ENCODE data around the gene CASTOR1. TPM values are rescaled to one million over a fixed set of nuclear protein-coding genes. Genes with fewer than 3 reads are reported as not detected.
A peak's percentile ranks its signal among the peaks of the same experiment; 100 is the strongest.

CASTOR1 gene
- total and polyA plus RNA-seq, 7 donors, result 5.3 to 15.0 (median 9.2) TPM; not detected in 1

DNA sequence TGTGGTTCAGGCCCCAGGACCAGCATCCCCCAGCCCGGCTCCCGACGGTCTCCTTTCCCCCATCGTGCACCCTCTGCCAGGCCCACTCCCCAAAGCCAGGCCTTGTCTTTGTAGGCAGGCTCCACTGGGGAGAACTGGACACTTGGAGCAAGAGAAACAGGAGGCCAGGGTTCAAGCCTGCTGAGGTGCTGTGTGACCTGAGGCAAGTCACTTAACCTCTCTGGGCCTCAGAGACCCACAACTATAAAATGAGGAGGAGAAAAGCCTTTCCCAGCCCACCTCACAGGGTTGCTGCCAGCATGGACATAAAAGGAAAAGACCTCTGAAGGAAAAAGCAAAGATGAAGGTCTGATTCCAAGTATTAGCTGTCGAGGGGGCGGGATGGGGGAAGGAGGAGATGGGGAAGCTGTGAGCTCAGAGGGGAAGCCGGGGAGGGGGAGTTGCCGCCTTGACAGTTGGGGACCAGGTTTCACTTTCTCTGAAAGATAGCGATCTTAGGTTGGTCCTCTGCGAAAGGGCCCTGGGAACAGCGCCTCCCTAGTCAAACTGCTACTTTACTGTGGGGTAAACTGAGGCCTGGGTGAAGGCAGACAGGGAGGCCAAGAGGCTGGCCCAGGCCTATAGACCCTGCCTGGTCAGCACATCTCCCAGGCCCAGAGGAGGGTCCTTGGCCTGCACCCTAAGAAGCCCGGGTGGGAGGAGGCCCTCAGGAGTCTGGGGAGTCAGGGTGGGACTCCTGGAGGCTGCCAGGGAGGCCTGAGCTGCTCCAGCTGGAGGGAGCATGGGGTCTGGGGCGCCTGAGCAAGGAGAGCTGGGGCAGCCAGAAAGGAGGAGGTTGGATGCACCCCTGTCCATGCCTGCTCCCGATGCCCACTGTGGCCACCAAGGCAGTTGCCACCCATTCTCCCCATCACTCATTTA is 21.7 kb downstream of the CASTOR1 start:
- Histone ChIP-seq H3K36me3 (no peaks in the 10 kb centered on the region), H3K4me1 (peaks cover 0 to 7% (median 2%) of the 10 kb centered on the region in 4 donors), H3K27ac (peak overlapping the region in 2 of 4 donors; percentile 45 to 62), H3K4me3 (peak overlapping the region in 1 of 4 donors; percentile 36), H3K9me3 (no peaks in the 10 kb centered on the region), H3K27me3 (no peaks in the 10 kb centered on the region)
- TF ChIP-seq, protein P1, sequence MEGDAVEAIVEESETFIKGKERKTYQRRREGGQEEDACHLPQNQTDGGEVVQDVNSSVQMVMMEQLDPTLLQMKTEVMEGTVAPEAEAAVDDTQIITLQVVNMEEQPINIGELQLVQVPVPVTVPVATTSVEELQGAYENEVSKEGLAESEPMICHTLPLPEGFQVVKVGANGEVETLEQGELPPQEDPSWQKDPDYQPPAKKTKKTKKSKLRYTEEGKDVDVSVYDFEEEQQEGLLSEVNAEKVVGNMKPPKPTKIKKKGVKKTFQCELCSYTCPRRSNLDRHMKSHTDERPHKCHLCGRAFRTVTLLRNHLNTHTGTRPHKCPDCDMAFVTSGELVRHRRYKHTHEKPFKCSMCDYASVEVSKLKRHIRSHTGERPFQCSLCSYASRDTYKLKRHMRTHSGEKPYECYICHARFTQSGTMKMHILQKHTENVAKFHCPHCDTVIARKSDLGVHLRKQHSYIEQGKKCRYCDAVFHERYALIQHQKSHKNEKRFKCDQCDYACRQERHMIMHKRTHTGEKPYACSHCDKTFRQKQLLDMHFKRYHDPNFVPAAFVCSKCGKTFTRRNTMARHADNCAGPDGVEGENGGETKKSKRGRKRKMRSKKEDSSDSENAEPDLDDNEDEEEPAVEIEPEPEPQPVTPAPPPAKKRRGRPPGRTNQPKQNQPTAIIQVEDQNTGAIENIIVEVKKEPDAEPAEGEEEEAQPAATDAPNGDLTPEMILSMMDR (IDR thresholded peaks at IDR 0.05), result no peak
- no peak for TF ChIP-seq POLR2AphosphoS5 (IDR thresholded peaks at IDR 0.05)
- TF ChIP-seq EP300 (IDR thresholded peaks at IDR 0.05), result no peak
- TF ChIP-seq POLR2A (IDR thresholded peaks at IDR 0.05), result no peak
- WGBS, 2 donors, result 55 to 86% methylated on average over 14 of the region's 14 CpGs
- intact Hi-C loops (cut with DNase I), result no loop called here
- DNase-seq, result no peak

DNA sequence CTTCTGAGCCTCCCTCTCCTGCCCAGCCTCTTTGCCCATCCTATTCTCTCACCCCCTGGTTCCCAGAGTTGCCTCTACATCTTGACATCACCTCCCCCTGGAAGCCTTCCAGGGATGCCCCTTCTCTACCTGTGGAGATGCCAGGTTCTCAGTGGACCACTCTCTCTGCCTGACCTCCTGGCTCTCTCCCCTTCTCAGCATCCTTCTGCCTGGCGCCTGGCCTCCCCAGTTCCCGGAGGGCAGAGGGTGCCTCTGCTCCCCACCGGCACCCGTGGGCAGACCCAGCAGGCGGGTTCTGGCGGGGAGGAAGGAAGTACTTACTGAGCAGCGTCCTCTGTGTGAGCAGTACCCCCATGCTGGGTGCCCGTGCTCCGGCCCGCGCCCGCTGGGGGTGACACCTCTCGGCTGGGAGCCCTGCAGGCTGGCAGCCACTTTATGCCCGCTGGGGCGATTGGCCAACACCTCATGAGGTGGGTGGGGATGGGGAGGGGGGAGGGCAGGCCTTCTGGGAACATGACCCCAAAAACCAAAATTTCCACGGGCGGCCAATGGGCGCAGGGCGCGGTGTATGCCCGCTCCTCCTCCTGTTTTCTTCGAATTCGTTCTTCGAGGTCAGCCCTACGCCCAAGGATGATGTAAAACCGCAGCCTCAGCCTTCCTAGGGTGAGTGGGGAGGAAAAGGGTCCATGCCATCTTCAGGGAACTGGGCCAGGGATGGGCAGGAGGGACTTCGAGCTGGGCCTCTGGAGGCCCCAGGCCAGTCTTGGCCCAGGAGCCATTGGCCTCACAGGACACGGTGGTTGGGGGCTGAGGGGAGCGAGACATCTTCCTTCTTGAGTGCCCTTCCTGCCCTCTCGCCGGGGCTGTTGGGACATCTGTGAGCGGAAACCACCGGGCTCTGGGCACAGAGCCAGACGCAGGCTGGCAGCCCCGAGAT is 22.6 kb downstream of the CASTOR1 start, which contains the start of gene OSM:
Gene OSM (minus strand): TSS at position 407 of the 937 bp plus-strand sequence. CDS start 52 bp downstream, at position 355.
- 48 to 72% methylated on average over 35 of the region's 35 CpGs for WGBS, 2 donors
- DNase-seq, result peak; percentile 82
- peak in 1 of 4 donors; percentile 27 for TF ChIP-seq POLR2AphosphoS5 (IDR thresholded peaks at IDR 0.05)
- TF ChIP-seq POLR2A (IDR thresholded peaks at IDR 0.05), result peak in 1 of 2 donors; percentile 15
- TF ChIP-seq, protein P1 (IDR thresholded peaks at IDR 0.05), result no peak
- H3K27ac ChIP-seq, result peak within 1 kb of the TSS; percentile 18 to 66 (median 54)
- H3K27me3 ChIP-seq, result no peaks in the 10 kb centered on the region
- no peaks in the 10 kb centered on the region for H3K9me3 ChIP-seq
- intact Hi-C loops (cut with DNase I), result no loop called here
- peak within 1 kb of the TSS in 3 of 4 donors; percentile 11 to 36 (median 19) for H3K4me3 ChIP-seq
- H3K36me3 ChIP-seq, result no peaks in the 10 kb centered on the region
- H3K4me1 ChIP-seq, result peaks cover 0 to 7% (median 2%) of the 10 kb centered on the region in 4 donors

DNA sequence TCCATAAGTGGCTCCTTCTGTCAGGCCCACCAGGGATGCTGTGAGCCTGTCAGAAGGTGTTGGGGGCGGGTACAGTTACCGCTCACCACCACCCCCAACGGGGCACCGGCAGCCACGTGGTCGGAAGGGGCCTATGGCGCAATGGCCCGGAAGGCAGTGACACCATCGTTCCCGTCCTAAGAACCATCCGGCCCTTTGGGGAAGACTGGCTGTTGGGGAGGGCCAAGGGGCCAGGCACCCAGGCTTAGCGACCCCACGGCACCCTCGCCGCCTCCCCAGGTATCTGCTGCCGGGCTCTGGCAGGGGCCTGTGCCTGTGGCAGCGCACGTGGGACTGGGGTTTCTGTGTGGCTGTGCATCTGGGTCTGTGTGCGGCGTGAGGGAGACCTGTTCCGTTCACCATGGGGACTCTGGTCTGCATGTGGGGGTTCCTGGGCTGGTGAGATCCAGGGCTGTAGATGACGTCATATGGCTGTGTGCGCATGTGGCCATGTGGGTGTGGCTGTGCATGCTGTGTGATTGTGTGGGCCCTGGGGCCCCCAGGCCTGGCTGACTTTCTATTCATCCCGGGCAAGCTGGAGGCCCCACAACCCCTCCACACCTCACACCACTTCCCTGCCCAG is 23.4 kb downstream of the CASTOR1 start:
- H3K4me3 ChIP-seq, result peak overlapping the region in 3 of 4 donors; percentile 11 to 36 (median 19)
- peak overlapping the region; percentile 18 to 66 (median 54) for H3K27ac ChIP-seq
- peak; percentile 78 for DNase-seq
- no peaks in the 10 kb centered on the region for H3K27me3 ChIP-seq
- H3K9me3 ChIP-seq, result no peaks in the 10 kb centered on the region
- TF ChIP-seq POLR2A (IDR thresholded peaks at IDR 0.05), result peak in 1 of 2 donors; percentile 21
- TF ChIP-seq, protein P1 (IDR thresholded peaks at IDR 0.05), result no peak
- TF ChIP-seq POLR2AphosphoS5 (IDR thresholded peaks at IDR 0.05), result peak in 3 of 4 donors; percentile 50 to 63 (median 63)
- TF ChIP-seq EP300 (IDR thresholded peaks at IDR 0.05), result no peak
- 50 to 72% methylated on average over 24 of the region's 24 CpGs for WGBS, 2 donors
- H3K36me3 ChIP-seq, result no peaks in the 10 kb centered on the region
- intact Hi-C loops (cut with DNase I), result no loop called here
- H3K4me1 ChIP-seq, result peaks cover 0 to 7% (median 2%) of the 10 kb centered on the region in 4 donors

GRCh38 chr22:30265131-30265720 is 24.1 kb downstream of the CASTOR1 start:
- DNase-seq, result no peak
- no peak for TF ChIP-seq POLR2AphosphoS5 (IDR thresholded peaks at IDR 0.05)
- no peak for TF ChIP-seq EP300 (IDR thresholded peaks at IDR 0.05)
- no peak for TF ChIP-seq POLR2A (IDR thresholded peaks at IDR 0.05)
- TF ChIP-seq, protein P1 (IDR thresholded peaks at IDR 0.05), result no peak
- 88 to 90% methylated on average over 9 of the region's 9 CpGs for WGBS, 2 donors
- H3K4me3 ChIP-seq, result no peak overlapping the region
- H3K36me3 ChIP-seq, result no peaks in the 10 kb centered on the region
- H3K27me3 ChIP-seq, result no peaks in the 10 kb centered on the region
- peaks cover 0 to 7% (median 2%) of the 10 kb centered on the region in 4 donors for H3K4me1 ChIP-seq
- intact Hi-C loops (cut with DNase I), result no loop called here
- H3K27ac ChIP-seq, result peak overlapping the region in 1 of 4 donors; percentile 62
- no peaks in the 10 kb centered on the region for H3K9me3 ChIP-seq

All from sigmoid colon (tissue), 7 donors.